Daoy (cell line): ENCODE results near the gene BTF3. TPM values are rescaled to one million over a fixed set of nuclear protein-coding genes. Genes with fewer than 3 reads are reported as not detected.
"Not testable (repeated sequence)": the region's sequence is repeated elsewhere in the genome, so short reads cannot be mapped to it uniquely, and the experiment has no call there.

ENCODE experiments used
- DNase-seq: peaks from one replicate; pipeline ENCODE4 v3.0.0-alpha.2; 2015; ENCODE audit warnings: low read depth
- total RNA-seq: library from RNA; depleted of rRNA; stranded (reverse); fragments of >200 nt; shearing (Covaris generic); gene quantifications from 2 replicates; pipeline ENCODE4 v1.2.3, GENCODE V29; 2014

The BTF3 gene
- total RNA-seq, 1 experiment from 2014 or later, result 680 TPM

GRCh38 chr5:73486119-73486899 is 11.9 kb upstream of the BTF3 start:
- DNase-seq, result no peak

GRCh38 chr5:73487257-73487656 is 11.0 kb upstream of the BTF3 start:
- DNase-seq, result not testable (repeated sequence)

- DNase-seq, result no peak
Measured at GRCh38 chr5:73487815-73488214, 10.4 kb upstream of the BTF3 start.

- DNase-seq, result no peak
Measured at GRCh38 chr5:73488806-73489205, 9.4 kb upstream of the BTF3 start.

GRCh38 chr5:73490088-73490487 is 8.2 kb upstream of the BTF3 start:
- no peak for DNase-seq

- no peak for DNase-seq
Measured at GRCh38 chr5:73491155-73491554, 7.1 kb upstream of the BTF3 start.

- DNase-seq, result no peak
Measured at GRCh38 chr5:73493421-73493820, 4.8 kb upstream of the BTF3 start.

- no peak for DNase-seq
Measured at GRCh38 chr5:73494721-73495120, 3.5 kb upstream of the BTF3 start.

- DNase-seq, result no peak
Measured at GRCh38 chr5:73495772-73496335, 2.4 kb upstream of the BTF3 start.

- DNase-seq, result peak; percentile 63
Measured at GRCh38 chr5:73496984-73497457, 1.2 kb upstream of the BTF3 start.

- DNase-seq, result no peak
Measured at GRCh38 chr5:73497497-73498056, 665 bp upstream of the BTF3 start.

- no peak for DNase-seq
Measured at GRCh38 chr5:73499187-73499586, 945 bp downstream of the BTF3 start.

GRCh38 chr5:73499756-73500155 is 1.5 kb downstream of the BTF3 start:
- no peak for DNase-seq

GRCh38 chr5:73501406-73501805 is 3.2 kb downstream of the BTF3 start:
- no peak for DNase-seq

GRCh38 chr5:73506459-73506955 is 8.3 kb downstream of the BTF3 start:
- DNase-seq, result no peak

GRCh38 chr5:73507062-73507461 is 8.8 kb downstream of the BTF3 start:
- no peak for DNase-seq

GRCh38 chr5:73508521-73508920 is 10.3 kb downstream of the BTF3 start:
- DNase-seq, result not testable (repeated sequence)

- DNase-seq, result no peak
Measured at GRCh38 chr5:73513996-73514395, 15.8 kb downstream of the BTF3 start.

- no peak for DNase-seq
Measured at GRCh38 chr5:73514418-73514817, 16.2 kb downstream of the BTF3 start.

- no peak for DNase-seq
Measured at GRCh38 chr5:73515232-73515631, 17.0 kb downstream of the BTF3 start.

- peak; percentile 82 for DNase-seq
Measured at GRCh38 chr5:73519531-73520283, 21.5 kb downstream of the BTF3 start.

- no peak for DNase-seq
Measured at GRCh38 chr5:73522989-73523388, 24.7 kb downstream of the BTF3 start.
